22Rv1 (cell line): Measurements from ENCODE around the gene POLE3.
"Not testable (repeated sequence)": the region's sequence is repeated elsewhere in the genome, so short reads cannot be mapped to it uniquely, and the experiment has no call there.

Source experiments
- ZFX ChIP-seq: fragments of 450-650 bp; IDR thresholded peaks from 2 replicates; pipeline ENCODE4 v1.6.1; 2017; ENCODE audit warnings: antibody characterized with exemption, borderline replicate concordance
- TF ChIP-seq, protein P1 (sequence below): fragments of 450-650 bp; IDR thresholded peaks from 2 replicates; pipeline ENCODE4 v1.5.1; 2017; ENCODE audit warnings: mild to moderate bottlenecking

DNA sequence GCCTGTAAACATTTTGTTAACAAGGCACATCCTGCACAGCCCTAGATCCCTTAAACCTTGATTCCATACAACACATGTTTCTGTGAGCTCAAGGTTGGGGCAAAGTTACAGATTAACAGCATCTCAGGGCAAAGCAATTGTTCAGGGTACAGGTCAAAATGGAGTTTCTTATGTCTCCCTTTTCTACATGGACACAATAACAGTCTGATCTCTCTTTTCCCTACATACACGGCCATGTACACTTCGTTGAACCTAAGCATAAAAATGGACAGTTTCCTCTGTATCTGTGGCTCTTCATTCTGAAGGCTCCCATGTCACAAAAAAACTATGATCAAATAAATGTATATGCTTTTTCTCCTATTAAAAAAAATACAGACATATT is 30.7 kb downstream of the POLE3 start:
- TF ChIP-seq, protein P1, sequence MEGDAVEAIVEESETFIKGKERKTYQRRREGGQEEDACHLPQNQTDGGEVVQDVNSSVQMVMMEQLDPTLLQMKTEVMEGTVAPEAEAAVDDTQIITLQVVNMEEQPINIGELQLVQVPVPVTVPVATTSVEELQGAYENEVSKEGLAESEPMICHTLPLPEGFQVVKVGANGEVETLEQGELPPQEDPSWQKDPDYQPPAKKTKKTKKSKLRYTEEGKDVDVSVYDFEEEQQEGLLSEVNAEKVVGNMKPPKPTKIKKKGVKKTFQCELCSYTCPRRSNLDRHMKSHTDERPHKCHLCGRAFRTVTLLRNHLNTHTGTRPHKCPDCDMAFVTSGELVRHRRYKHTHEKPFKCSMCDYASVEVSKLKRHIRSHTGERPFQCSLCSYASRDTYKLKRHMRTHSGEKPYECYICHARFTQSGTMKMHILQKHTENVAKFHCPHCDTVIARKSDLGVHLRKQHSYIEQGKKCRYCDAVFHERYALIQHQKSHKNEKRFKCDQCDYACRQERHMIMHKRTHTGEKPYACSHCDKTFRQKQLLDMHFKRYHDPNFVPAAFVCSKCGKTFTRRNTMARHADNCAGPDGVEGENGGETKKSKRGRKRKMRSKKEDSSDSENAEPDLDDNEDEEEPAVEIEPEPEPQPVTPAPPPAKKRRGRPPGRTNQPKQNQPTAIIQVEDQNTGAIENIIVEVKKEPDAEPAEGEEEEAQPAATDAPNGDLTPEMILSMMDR: not testable (repeated sequence)
- not testable (repeated sequence) for TF ChIP-seq ZFX
